ENCODE results near the gene MIEN1.
A peak's percentile ranks its signal among the peaks of the same experiment; 100 is the strongest.
"Not testable (repeated sequence)": the region's sequence is repeated elsewhere in the genome, so short reads cannot be mapped to it uniquely, and the experiment has no call there.

Gene MIEN1, protein sequence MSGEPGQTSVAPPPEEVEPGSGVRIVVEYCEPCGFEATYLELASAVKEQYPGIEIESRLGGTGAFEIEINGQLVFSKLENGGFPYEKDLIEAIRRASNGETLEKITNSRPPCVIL

DNA sequence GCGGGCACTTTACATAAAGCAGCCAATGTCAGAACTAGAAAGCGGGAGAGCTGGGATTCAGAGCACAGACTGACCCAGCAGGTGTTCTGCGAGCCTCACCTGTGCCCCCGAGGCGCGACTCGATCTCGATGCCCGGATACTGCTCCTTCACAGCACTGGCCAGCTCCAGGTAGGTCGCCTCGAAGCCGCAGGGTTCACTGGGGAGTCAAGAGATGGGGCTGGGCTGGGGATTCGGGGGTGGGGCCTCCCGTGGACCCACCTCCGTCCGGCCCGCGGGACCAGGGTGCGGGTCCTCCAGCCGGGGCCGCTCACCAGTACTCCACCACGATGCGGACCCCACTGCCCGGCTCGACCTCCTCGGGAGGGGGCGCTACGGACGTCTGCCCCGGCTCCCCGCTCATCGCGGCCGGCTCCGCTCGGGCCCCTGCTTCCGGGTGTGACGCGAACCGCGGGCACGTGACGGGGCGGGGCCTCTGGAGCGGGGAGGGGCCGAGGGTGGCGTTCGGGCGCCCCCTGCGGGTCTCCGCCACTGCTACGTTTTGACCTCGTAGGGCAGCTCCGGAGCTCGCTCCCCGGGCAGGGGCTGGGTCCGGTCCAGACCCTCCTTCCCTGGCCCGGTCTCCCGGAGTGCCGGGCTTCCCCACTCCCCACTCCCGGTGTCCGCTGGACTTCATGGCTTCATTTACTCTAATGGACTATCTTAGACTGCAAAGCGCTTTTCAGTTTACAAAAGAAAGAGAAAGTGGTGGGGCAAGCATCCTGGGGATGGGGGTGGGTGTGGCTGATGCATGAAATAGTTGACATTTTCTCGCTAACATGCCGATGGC lies at the start of gene MIEN1:
Gene MIEN1 (minus strand): TSS at position 438 of the 827 bp plus-strand sequence. CDS start 37 bp downstream, at position 401.
- DNase-seq: peak; percentile 75

DNA sequence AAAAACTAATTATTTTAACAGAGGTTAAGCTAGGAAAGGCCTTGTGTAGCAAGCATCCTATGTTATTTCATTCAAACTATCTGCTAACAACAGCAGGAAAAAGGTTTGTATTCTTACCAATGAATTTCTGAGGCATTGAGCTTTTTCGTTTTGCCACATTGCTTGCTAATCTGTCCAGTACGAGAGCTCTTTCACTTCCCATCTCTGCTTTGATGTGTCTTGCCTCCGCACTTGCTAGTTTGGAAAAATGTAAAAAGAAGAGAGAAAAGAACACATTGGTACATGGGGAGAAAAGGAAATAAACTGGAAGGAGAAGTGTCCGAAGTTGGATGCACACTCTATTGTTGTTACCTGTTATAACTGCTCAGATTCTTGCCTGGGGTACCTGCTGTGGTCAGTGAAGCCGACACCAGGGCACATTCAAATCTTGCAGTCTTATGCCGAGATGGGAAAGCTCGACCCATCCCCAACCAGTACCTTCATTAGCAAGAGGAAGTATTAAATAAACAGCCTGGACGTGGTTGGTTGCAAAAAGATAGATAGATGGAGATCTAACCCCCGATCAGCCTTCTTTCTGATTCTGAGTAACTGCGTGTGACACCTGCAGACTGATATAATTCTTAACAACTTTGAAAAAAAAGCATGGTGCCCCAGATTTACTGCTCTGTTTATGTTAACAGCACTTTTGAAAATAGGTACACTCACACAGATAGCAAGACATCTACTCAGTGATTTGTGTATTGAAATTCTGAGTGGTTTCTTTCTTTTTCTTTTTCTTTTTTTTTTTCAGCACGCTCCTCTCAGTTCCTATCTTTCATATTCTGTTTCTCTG lies 47.4 kb upstream of the MIEN1 start:
- no peak for DNase-seq

DNA sequence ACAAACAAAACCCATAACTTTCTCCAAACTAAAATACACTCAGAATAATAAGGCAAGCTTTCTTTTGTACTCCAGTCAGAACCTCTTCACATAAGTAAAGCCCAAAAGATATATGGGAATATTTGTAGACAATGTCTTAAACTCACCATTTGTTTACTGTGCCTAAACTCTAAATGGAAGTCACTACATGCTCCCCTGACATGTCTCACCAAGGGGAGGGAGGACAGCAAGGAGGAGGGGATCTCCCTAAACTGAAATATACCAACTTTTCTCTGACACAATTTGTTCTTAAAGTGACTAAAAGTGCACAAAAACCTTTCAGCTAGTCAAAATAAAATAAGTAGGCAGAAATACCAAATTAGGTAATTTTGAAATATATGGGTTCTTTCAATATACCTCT lies 45.9 kb upstream of the MIEN1 start:
- no peak for DNase-seq

DNA sequence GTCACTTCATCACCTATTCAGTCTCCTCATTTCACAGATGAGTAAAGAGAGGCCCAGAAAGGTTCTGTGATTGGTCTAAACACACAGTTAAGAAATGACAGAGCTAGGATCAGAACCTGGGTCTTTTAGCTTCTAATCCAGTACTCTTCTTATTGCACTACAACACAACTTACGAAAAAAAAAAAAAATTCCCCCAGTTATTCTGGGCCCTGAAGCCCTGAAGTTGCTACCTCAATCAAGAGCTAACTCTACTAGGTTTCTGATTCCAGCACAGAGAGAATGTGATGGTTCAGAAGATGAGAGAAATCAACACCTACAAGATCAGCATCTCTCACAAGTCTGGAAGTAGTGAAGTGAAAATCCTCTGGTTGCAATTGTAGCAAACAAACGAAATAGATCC lies 44.7 kb upstream of the MIEN1 start:
- no peak for DNase-seq

DNA sequence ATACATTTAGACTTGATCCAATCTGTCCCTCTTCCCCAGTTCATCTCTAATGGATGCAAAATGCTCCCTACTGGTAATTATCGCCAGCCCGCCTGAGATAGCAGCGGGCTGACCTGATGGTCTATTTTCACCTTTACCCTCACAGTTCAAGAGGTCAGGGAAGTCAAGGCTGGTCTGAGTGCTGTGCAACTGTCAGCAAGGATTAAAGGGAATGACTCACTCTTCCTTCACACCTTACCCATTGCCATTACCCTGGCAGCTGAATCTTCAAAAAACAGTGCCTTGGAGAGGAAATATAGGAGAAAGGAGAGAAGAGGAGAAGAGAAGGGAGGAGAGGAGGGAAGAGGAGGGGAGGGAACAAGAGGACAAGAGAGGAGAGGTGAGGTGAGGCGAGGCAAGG lies 43.7 kb upstream of the MIEN1 start:
- DNase-seq: no peak

DNA sequence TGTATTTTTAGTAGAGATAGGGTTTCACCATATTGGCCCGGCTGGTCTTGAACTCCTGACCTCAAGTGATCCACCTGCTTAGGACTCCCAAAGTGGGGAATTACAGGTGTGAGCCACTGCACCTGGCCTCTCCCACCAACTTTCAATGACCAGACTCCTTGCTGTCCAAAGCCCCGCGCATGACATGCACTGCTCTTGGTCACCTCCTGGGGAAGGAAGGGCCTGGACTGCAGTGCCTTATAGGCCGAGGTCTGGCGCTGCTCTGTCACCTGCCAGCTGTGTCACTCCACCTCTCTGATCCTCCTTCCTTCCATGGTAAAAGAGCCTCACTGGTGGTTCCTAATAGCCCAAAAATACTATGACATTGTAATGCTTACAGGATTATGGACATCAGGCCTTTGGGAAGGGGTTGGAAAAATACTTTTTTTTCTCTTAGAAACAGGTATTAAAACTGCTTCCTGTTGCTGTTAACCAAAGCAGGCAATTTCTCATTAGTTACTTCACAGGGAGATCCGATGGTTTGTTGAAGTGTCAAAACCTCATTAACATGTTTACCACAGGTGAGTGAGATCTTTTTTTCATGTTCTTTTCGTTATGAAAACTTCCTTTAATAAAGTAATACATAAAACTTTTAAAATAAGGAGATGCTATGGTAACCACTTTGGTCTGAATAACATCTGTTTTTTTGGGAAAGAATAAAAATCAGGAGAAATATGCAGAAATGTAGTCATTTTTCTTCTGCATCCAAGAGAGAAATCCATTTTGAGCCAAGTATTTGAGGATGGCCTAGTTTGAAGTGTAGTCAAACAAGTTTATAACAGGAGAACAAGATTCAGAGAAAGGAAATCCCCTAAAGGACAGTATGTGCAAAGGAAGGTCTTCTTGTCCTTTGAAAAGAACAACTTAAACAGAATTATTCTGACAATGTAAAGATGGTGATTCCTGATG lies 42.9 kb upstream of the MIEN1 start:
- no peak for DNase-seq

DNA sequence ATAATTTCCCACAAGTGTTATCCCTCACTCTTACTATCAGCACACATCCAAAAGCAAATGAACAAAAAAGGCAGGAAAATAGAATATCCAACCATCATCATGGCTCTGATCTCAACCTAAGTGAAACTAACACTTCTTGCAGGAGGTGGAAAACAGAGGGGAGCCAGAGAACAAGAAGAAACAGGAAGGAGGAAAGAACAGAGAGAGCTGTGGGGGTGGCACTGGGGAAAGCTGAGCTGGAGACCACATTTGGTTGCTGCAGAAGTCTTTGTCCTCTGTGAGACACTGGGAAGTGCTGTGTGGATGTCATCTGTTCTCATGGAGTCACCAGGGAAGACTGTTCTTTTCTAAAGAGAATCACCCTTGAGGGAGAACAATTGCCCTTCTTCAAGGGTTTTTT lies 42.1 kb upstream of the MIEN1 start:
- DNase-seq: no peak

DNA sequence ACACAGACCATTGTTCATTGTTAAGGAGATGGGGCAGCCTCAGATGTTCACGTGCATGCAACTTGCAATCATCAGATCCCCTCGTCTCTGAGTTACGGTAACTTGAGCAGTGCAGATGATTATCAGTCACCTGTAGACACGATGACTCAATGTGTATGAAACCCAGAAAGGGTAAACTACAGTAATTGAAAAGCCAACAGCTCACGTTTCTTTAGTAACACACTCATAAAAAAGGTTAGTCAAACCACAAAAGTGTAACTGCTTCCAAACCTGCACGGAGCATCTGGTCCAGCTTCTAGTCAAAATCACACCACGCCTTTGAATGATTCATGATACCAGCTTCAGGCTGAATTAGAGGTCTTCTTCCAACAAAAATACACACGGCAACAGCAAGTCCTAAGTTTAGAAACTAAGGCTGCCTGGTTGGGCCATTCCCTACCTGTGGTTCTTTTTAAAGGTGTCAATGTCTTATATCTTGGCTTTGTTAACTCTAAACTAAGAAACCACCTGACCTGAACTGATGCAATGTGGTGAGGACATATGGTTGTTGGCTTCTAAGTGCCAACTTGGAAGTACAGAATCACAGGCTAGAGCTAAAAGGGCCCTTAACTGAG lies 39.7 kb upstream of the MIEN1 start:
- no peak for DNase-seq

DNA sequence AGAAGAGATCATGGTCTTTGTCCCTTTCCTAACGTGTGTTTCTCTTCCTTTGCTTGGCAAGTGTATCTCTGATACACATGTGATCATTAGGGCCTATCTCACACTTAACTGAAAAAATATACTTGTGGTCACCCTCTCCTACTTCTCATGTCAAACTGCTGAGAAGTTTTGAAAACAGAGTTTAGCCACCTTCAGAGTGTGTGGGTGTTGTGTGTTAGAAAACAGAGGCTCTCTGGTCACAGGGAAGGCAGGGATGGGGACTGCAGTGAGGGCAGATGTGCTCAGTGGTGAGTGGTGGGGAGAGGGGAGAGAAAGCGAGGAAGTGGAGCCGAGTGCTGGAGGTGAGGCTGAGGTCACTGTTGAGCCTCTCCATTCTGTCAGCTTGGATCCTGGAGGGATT lies 36.8 kb upstream of the MIEN1 start:
- DNase-seq: no peak

DNA sequence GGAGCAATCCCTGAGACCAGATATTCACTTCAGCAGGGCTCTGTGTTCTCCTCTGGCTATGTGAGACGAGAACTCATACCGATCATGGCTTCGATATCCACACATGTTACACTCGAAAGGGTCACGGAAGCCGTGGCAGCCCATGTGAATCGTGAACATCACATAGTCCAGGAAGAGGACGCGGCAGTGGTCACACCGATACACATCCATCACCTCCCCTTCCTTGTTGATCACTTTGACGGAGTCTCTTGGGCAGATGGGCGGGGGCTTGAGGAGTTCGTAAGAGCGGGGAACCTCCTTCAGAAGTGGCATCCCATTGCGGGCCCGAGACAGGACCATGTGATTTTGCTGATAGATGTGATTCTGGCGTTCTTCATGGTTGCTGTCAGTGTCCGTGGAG lies 35.4 kb upstream of the MIEN1 start:
- DNase-seq: no peak

DNA sequence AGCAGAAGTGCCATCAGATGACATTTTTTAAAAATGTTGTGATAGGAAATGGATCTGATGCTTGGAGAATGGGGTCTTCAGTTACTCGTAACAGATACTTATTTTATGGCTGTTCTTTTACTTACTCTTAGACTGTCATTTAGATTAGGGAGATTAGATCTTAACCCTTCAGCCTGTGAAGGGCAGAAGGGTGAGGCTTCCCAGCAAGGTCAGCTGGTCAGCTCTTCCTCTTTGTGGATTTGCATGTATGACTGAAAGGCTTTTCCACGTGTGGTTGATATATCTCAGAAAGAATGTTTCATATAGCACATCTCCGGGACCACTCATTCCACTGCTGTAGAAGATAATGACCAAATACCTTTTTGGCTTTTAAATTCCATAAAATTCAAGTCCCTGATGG lies 34.8 kb upstream of the MIEN1 start:
- DNase-seq: no peak

DNA sequence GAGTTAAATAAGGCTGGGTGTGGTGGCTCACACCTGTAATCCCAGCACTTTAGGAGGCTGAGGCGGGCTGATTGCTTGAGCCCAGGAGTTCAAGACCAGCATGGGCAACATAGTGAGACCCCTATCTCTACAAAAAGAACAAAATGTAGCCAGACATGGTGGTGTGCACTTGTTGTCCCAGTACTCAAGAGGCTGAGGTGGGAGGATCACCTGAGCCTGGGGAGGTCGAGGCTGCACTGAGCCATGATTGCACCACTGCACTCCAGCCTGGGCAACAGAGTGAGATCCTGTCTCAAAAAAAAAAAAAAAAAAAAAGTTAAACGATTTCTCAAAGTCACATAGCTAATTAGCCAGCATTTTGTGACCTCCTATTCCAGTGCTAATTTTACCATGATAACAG lies 33.8 kb upstream of the MIEN1 start:
- DNase-seq: not testable (repeated sequence)

DNA sequence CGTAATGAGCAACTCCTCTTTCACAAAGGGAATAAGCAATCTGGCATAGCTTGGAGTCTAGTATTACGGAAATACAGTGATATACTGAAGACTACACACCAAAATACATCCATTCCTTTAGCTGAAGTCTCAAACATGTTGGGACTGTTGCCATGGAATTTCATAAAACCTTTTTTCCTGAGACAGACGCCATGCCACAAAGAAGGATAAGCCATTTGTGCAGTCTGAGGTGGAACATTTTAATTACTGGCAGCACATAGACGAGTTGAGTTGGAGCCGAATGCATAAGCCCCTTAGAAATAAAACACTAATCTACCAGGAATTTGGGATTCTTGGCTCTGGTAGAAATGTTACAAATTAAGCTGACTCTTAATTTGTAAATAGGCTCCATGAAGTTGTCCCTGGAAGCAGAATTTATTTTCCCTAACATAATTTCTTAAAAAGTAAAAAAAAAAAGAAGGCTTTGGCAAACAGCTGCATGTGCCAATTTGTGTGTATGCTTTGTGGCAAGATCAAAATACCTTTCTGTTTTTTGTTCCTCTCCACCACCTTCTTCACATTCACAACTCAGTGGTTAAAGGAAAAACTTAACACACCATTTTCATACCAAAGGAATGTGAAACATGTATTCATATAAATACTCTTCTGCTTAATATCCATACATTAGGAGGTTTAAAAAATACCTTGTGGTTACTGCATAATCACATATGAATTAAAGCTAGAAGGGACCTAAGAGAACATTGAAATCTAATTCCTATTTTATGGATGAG lies 32.9 kb upstream of the MIEN1 start:
- DNase-seq: no peak

DNA sequence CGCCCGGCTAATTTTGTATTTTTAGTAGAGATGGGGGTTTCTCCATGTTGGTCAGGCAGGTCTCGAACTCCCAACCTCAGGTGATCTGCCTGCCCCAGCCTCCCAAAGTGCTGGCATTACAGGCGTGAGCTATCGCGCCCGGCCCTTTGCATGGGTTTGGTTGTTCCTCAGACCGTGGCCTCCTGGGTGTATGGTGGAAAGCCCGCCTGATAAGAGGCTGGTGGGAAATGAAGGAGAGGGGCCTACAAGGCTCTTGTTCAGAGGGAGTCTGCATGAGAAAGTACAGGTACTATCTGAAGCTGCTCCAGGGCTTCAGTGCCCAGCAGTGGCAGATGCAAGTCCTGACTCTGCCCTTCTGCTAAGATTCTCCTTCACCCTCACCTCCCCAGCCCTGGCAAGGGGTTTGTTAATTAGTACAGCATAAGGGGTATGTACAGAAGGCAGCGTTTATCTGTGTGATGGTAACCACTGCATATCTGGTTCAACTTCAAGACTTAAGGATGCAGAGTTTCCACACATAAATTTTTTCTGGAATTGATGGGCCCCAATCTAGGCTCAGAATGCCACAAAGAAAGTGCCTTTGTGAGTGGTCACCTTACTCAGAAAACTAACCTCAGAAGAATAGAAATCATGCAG lies 31.6 kb upstream of the MIEN1 start:
- DNase-seq: no peak

DNA sequence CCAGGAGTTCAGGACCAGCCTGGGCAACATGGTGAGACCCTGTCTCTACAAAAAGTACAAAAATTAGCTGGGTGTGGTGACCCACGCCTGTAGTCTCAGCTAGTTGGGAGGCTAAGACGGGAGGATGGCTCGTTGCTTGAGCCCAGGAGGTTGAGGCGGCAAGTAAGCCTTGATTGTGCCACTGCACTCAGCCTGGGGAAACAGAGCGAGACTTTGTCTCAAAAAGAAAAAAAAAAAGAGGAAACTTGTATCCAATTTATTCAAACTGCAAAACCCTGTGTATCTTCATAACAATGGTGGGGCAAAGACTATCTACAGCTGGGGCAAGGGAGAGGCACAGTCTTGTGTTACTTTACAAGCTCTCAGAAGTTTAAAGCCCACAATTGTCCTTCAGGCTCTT lies 28.9 kb upstream of the MIEN1 start:
- DNase-seq: no peak

DNA sequence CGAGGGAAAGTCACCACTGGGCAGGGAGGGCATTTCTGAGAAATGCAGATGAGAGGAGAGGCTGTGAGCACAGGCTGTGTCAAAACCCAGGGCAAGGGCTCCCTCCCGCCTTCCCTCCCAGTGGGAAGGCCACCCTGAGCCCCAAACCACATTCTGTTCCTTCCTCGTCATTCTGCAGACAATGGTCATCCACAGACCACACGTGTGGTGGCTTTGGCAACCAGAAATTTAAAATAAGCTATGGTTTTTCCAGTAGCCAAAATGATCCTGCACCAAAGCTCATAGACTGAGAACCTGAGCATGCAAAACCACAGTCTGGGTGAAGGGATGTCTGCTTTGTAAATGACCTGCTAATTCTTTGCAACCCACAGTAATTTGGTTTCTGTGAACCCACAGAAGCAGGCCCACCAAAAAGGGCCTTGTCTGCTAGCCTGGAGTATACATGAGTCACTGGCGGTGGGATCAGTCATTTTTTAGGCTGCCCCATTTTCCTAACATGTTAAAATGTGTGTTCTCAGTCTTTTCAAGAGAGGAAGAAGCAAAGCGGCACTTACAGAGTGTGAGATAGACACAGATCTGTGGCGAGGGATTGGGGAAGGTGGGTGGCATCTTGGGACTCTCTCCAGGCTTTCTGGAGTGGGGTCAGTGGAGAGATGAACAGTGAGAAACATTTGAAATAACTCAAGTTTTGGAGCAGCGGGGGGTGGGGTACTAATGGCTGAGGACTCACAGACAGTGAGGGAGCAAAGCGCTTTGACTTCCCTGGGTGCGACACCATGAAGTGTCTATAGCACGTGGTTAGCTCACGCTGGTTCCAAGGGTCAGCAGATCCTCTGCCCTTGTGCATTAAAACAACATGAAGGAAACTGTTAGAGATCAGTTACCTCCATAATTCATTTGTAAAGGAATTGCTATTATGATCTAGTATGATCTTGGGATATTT lies 27.9 kb upstream of the MIEN1 start:
- peak; percentile 34 for DNase-seq

DNA sequence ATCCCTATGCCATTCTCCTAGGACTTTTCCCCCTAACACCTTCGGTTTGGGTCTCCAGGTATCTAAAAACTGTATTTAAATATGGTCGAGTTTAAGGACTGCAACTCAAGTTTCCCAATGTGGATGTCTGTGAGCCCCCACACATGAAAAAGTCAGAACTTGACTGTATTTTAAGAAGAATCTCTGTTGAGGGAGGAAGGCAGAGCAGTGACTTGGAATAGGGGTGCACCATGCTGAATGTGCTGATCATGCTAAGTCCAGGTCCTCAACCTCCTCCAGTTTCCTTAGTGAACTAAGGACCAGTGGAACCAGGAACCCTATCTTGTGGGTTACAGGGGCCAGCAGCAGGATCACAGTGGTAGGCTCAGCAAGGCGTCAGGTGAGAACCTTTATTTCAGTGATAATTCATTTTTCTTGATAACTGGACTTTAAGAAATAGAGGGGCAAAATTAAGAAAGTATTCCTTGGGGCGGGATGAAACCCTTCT lies 26.9 kb upstream of the MIEN1 start:
- no peak for DNase-seq

DNA sequence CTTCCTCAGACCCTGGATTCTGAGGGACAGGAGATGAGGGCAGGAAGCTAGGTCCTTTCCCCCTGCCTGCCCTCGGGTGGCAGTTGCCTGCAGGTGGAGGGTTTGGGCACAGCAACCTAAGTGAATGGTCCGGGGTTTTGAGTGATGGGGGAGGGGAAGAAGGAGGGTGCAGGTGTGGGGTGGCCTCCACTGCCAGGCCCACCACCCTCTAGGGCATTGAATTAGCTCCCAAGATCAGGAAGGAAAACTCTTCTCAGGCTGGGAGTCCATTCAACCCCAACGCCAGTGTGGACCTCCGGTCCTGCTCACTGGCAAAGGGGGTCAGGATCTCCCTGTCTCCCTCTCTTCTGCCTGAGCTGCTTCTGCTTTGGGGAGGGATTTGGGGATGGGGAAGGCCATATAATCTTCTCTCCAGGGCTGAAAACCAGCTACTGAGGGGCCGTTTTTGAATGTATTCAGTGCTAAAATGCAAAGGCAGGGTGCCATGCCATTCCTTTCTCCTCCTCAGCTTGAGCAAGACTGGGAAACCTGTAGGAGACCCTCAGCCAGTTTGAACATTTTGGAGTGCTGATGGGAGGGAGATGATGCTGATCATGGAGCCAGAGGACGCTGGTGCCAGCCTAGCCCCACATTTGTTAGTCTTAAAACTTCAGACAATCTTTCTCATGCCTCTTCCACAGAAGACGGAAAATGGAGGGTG lies 26.2 kb upstream of the MIEN1 start:
- no peak for DNase-seq
